ENCODE data around the gene DRD1. TPM values are rescaled to one million over a fixed set of nuclear protein-coding genes. Genes with fewer than 3 reads are reported as not detected.

The DRD1 gene
- total RNA-seq: 18.3 TPM

GRCh38 chr5:175444060-175444904 lies at the start of gene DRD1:
Gene DRD1 (minus strand): TSS chr5:175444182. CDS start chr5:175443099, 1,083 bp downstream.
- DNase-seq (ENCODE audit: low spot score in 2 of 2): peak; percentile 76 to 81
- no peak for FAIRE-seq

GRCh38 chr5:175493726-175494125 lies 49.7 kb upstream of the DRD1 start:
- FAIRE-seq (no peak), DNase-seq (ENCODE audit: low spot score in 2 of 2) (no peak)

- no peak for FAIRE-seq
Measured at GRCh38 chr5:175493260-175493659, 49.3 kb upstream of the DRD1 start.

DNA sequence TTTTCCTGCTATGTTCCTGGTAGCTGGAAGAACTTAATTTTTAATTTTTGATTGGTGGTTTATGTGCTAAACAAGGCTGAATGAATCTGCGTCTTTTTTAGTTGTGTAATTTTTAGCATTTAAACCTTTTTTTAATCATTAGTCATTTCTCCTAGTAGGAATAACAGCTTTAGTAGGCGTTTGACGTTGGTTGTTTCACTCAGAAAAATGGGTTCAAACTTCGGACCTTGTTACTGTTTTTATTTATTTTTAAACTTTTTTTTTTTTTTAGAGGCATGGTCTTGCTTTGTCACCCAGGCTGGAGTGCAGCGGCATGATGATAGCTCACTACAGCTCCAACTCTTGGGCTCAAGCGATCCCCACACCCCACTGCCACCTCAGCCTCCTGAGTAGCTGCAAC lies 47.2 kb upstream of the DRD1 start:
- FAIRE-seq (no peak), DNase-seq (ENCODE audit: low spot score in 2 of 2) (no peak)

More at GRCh38 chr5:175493260-175493659, 49.3 kb upstream of the DRD1 start:
- no peak for DNase-seq (ENCODE audit: low spot score in 2 of 2)

GRCh38 chr5:175489693-175490443 lies 45.9 kb upstream of the DRD1 start:
- no peak for FAIRE-seq
- no peak for DNase-seq (ENCODE audit: low spot score in 2 of 2)

- no peak for FAIRE-seq
- no peak for DNase-seq (ENCODE audit: low spot score in 2 of 2)
Measured at GRCh38 chr5:175487514-175488222, 43.7 kb upstream of the DRD1 start.

- FAIRE-seq (no peak), DNase-seq (ENCODE audit: low spot score in 2 of 2) (no peak)
Measured at GRCh38 chr5:175485631-175486030, 41.6 kb upstream of the DRD1 start.

DNA sequence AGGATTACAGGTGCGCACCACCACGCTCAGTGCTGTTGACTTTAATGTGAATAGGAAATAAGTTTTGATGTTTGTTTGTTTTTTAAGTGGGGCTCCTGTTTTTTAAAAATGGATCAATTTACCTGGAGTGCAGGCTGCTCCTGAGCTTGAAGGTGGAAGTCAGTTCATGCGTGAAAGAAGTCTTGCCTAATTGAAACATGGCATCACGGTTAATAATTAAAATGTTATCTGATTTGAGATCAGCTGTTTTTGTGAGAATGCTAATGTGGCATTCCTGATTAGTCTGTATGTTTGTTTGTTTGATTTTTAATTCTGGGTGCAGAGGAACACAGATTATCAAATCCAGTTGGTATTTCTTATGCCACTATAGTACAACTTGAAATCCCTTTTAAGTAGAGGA lies 40.8 kb upstream of the DRD1 start:
- no peak for DNase-seq (ENCODE audit: low spot score in 2 of 2)
- FAIRE-seq: no peak

DNA sequence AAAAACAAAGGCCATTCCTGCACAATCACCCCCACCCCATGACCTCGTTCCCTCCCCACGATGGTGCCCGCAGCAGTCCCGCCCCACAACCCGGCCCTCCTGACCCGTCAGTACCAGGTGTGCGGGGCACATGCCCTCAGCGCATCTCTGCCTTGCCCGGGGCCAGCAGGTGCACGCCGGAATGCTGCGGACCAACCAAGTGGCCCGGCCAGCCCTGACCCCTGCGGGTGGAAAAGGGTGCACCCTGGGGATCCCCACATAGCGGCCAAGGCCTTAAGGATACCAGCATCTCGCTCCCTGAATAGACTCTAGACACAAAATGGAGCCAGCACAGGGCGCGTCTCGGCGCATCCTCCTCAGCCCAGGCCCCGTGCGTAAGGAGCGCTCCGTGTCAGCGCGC lies 40.3 kb upstream of the DRD1 start:
- DNase-seq (ENCODE audit: low spot score in 2 of 2): no peak

DNA sequence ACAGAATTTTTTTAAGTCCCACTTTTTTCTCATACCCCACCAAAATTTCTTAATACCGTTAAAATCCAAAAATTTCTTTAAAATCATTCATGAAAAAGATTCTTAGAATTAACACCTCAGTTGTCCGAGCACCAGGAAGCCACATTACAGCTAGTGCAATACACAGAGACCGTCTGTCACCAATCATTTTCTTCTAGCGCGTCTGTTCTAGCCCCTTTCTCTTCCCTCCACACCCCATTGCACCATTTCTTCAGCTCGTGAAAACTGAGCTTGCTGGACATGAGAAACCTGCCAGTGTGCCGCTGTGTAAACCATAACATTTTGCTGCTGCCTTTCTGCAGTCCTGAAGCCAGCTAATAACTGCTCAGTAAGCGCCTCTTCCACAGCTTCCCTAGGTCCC lies 39.4 kb upstream of the DRD1 start:
- FAIRE-seq (no peak), DNase-seq (ENCODE audit: low spot score in 2 of 2) (no peak)

More for the DNA sequence above, 40.3 kb upstream of the DRD1 start:
- FAIRE-seq: no peak

GRCh38 chr5:175479125-175479881 lies 35.3 kb upstream of the DRD1 start:
- FAIRE-seq: no peak
- no peak for DNase-seq (ENCODE audit: low spot score in 2 of 2)

- FAIRE-seq: no peak
- peak; percentile 91 for DNase-seq (ENCODE audit: low spot score in 2 of 2)
Measured at GRCh38 chr5:175478384-175479124, 34.6 kb upstream of the DRD1 start, which contains the start of gene SFXN1. Gene SFXN1 (plus strand): TSS chr5:175478560. CDS start chr5:175492104, 13,544 bp downstream.

- no peak for FAIRE-seq
Measured at GRCh38 chr5:175478008-175478383, 34.0 kb upstream of the DRD1 start.

GRCh38 chr5:175477440-175477839 lies 33.5 kb upstream of the DRD1 start:
- FAIRE-seq: no peak
- no peak for DNase-seq (ENCODE audit: low spot score in 2 of 2)

More at GRCh38 chr5:175478008-175478383, 34.0 kb upstream of the DRD1 start:
- peak in 1 of 2 donors; percentile 27 for DNase-seq (ENCODE audit: low spot score in 2 of 2)

DNA sequence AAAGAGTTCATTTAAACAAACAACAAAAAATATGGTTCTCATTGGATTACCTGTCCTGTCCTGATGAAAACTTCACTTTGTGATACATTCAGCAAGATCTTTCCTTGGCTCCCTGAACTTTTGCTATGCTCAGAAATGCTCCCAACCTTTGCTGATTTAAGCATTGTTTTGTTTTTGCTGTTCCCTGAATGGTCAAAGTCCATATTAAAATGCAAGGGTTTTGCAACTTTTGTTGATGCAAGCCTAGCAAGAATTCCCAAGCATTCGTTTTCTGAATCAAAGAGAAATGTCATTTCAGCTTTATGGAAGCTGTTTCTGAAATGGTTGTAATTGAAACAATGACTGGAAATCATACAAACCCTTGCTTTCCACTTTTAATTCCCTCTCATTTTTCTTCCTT lies 31.3 kb upstream of the DRD1 start:
- FAIRE-seq (no peak), DNase-seq (ENCODE audit: low spot score in 2 of 2) (no peak)

DNA sequence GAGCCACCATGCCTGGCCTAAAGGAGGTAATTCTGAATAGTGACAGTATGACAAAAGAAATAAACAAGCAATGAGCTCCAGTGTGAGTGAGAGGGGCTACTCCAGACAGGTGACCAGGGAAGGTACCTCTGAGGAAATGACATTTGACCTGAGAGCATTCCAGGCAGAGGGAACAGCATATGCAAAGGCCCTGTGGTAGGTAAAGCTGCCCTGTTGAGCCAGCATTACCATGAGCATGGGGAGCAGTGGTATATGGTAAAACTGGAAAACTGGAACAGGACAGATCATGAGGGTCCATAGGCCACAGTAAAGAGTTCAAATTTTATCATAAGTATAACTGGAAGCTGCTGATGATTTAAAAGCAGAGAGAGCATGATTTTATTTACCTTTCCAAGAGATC lies 28.4 kb upstream of the DRD1 start:
- DNase-seq (ENCODE audit: low spot score in 2 of 2) (no peak), FAIRE-seq (no peak)

- DNase-seq (ENCODE audit: low spot score in 2 of 2): no peak
- no peak for FAIRE-seq
Measured at GRCh38 chr5:175471628-175472027, 27.6 kb upstream of the DRD1 start.

GRCh38 chr5:175471196-175471595 lies 27.2 kb upstream of the DRD1 start:
- DNase-seq (ENCODE audit: low spot score in 2 of 2): no peak

DNA sequence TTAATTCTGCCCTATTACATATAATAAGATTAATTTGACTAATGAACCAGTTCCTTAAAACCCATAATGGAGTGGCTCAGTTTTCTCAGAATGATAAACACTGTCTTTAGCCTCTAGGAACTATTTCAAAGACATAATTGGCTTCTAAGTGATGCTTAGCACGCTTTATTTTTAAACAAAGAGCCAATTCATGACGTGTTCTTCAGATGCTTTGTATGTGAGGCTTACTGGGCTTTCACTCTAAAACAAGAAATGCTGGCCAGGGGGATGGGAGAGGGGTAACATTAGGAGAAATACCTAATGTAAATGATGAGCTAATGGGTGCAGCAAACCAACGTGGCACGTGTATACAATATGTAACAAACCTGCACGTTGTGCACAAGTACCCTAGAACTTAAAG lies 26.8 kb upstream of the DRD1 start:
- DNase-seq (ENCODE audit: low spot score in 2 of 2): no peak
- FAIRE-seq: no peak

More at GRCh38 chr5:175471196-175471595, 27.2 kb upstream of the DRD1 start:
- FAIRE-seq: no peak
